GM12892 (cell line): Measurements from ENCODE around the gene DNER.
"Not testable (repeated sequence)": the region's sequence is repeated elsewhere in the genome, so short reads cannot be mapped to it uniquely, and the experiment has no call there.

ENCODE experiments used
- DNase-seq: peaks from one replicate; pipeline ENCODE4 v3.0.0; 2011; ENCODE audit not compliant: insufficient read length
- FAIRE-seq: peaks from 2 replicates; lab custom pipeline; 2011; peaks lifted over from hg19 to GRCh38; lab: Jason Lieb, UNC
- POLR2A ChIP-seq: IDR thresholded peaks from 2 replicates; pipeline ENCODE4 v1.6.1; 2011; ENCODE audit warnings: low read depth, low read length, control low read depth
- POLR2AphosphoS5 ChIP-seq: IDR thresholded peaks from 2 replicates; pipeline ENCODE4 v1.6.1; 2011; ENCODE audit warnings: low read depth, low read length, control low read depth
- TAF1 ChIP-seq: IDR thresholded peaks from 2 replicates; pipeline ENCODE4 v1.6.1; 2011; ENCODE audit warnings: low read depth, mild to moderate bottlenecking, control low read depth, low read length, borderline replicate concordance

The DNER gene

GRCh38 chr2:229712136-229712535 is 2.2 kb downstream of the DNER start:
- TF ChIP-seq POLR2AphosphoS5: no peak
- TF ChIP-seq TAF1: no peak
- TF ChIP-seq POLR2A: no peak
- FAIRE-seq (no peak), DNase-seq (no peak)

GRCh38 chr2:229708335-229708734 is 6.0 kb downstream of the DNER start:
- TF ChIP-seq POLR2AphosphoS5: no peak
- no peak for TF ChIP-seq TAF1
- TF ChIP-seq POLR2A: no peak
- no peak for DNase-seq
- no peak for FAIRE-seq

GRCh38 chr2:229703909-229704630 is 10.3 kb downstream of the DNER start:
- no peak for FAIRE-seq
- TF ChIP-seq POLR2AphosphoS5: no peak
- no peak for TF ChIP-seq TAF1
- TF ChIP-seq POLR2A: no peak
- DNase-seq: no peak

GRCh38 chr2:229701716-229702115 is 12.6 kb downstream of the DNER start:
- DNase-seq: no peak
- TF ChIP-seq TAF1 (no peak), POLR2A (no peak), POLR2AphosphoS5 (no peak)
- FAIRE-seq: no peak

- no peak for DNase-seq
- no peak for FAIRE-seq
- TF ChIP-seq TAF1 (no peak), POLR2A (no peak), POLR2AphosphoS5 (no peak)
Measured at GRCh38 chr2:229701062-229701461, 13.3 kb downstream of the DNER start.

- no peak for FAIRE-seq
- DNase-seq: no peak
- no peak for TF ChIP-seq POLR2AphosphoS5
- no peak for TF ChIP-seq TAF1
- TF ChIP-seq POLR2A: no peak
Measured at GRCh38 chr2:229695961-229696360, 18.4 kb downstream of the DNER start.

GRCh38 chr2:229693845-229694244 is 20.5 kb downstream of the DNER start:
- FAIRE-seq, DNase-seq: not testable (repeated sequence)

- FAIRE-seq: no peak
- TF ChIP-seq TAF1: no peak
- TF ChIP-seq POLR2AphosphoS5: no peak
- no peak for TF ChIP-seq POLR2A
Measured at GRCh38 chr2:229691631-229692030, 22.7 kb downstream of the DNER start.

GRCh38 chr2:229689307-229689839 is 25.0 kb downstream of the DNER start:
- no peak for DNase-seq
- TF ChIP-seq TAF1: no peak
- TF ChIP-seq POLR2A: no peak
- TF ChIP-seq POLR2AphosphoS5: no peak
- no peak for FAIRE-seq

More at GRCh38 chr2:229691631-229692030, 22.7 kb downstream of the DNER start:
- no peak for DNase-seq

- no peak for TF ChIP-seq POLR2AphosphoS5
- TF ChIP-seq POLR2A: no peak
- no peak for TF ChIP-seq TAF1
- no peak for DNase-seq
- no peak for FAIRE-seq
Measured at GRCh38 chr2:229688141-229688540, 26.2 kb downstream of the DNER start.

GRCh38 chr2:229686122-229686919 is 28.0 kb downstream of the DNER start:
- FAIRE-seq (no peak), DNase-seq (no peak)
- TF ChIP-seq TAF1: no peak
- TF ChIP-seq POLR2A: no peak
- no peak for TF ChIP-seq POLR2AphosphoS5

- DNase-seq (no peak), FAIRE-seq (no peak)
- TF ChIP-seq POLR2AphosphoS5 (no peak), POLR2A (no peak), TAF1 (no peak)
Measured at GRCh38 chr2:229684942-229685562, 29.3 kb downstream of the DNER start.
